ENCODE results near the gene PDIA6.
"Not testable (repeated sequence)": the region's sequence is repeated elsewhere in the genome, so short reads cannot be mapped to it uniquely, and the experiment has no call there.

Gene PDIA6

GRCh38 chr2:10810202-10811161, 2.1 kb downstream of the PDIA6 start:
- no peak for DNase-seq (ENCODE audit: low spot score)

GRCh38 chr2:10806543-10806942, 6.0 kb downstream of the PDIA6 start:
- no peak for DNase-seq (ENCODE audit: low spot score)

- DNase-seq (ENCODE audit: low spot score), result not testable (repeated sequence)
Observed at GRCh38 chr2:10805990-10806389, 6.6 kb downstream of the PDIA6 start.

DNA sequence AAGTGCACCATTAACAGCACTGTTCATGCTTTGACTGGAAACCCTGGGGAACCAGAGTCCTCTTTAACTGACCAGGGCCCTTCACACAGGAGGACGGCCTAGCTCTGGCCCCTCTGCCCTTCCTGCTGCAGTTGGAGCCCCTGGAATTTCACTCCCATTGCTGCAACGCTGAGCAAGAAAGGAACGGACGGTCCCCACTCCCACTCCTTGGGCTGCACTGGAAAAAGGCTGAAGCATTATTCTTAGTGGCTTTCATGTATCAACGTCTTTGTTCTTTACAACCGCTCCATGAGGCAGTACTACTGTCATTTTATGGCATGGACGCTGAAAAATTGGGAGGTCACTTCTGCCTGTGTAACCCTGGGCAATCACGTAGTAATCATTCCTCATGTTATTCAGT, 9.9 kb downstream of the PDIA6 start:
- no peak for DNase-seq (ENCODE audit: low spot score)

DNA sequence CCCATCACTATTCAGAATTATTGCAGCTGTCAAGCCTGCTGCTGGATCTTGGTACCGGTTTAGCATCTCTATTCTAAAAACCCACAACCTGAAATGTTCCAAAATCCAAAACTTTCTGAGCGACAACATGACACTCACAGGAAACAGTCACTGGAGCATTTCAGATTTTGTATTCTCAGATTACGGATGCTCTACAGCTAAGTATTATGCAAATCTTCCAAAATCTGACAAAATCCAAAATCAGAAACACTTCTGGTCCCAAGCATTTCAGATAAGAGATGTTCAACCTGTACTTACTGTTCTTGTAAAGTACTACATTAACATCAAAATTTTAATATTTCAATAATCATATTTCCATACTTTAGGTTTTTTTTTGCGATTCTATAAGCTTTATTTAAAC, 12.4 kb downstream of the PDIA6 start:
- no peak for DNase-seq (ENCODE audit: low spot score)

DNA sequence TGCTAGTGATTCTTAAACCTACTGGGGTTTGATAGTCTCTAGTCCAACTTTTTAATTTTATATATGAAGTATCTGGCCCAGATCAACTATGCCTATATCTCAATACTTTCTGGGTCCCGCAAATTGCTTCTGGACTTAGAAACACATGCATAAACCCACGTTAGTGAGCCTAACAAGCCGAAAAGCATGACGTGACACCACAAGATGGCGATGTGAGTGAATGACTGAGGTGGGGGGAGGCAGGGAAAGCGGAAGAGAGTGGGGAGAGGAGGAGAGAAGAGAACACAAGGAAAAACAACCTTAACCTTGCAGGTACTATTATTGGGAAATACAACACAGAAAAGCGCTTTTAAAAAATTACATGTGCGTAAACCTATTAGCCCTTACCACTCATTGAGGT, 13.8 kb downstream of the PDIA6 start:
- DNase-seq (ENCODE audit: low spot score), result no peak

GRCh38 chr2:10796703-10797102, 15.9 kb downstream of the PDIA6 start:
- no peak for DNase-seq (ENCODE audit: low spot score)

GRCh38 chr2:10795508-10796046, 17.0 kb downstream of the PDIA6 start:
- DNase-seq (ENCODE audit: low spot score), result no peak

- no peak for DNase-seq (ENCODE audit: low spot score)
Observed at GRCh38 chr2:10794876-10795275, 17.7 kb downstream of the PDIA6 start.

- no peak for DNase-seq (ENCODE audit: low spot score)
Observed at GRCh38 chr2:10793816-10794215, 18.8 kb downstream of the PDIA6 start.

GRCh38 chr2:10792660-10793400, 19.8 kb downstream of the PDIA6 start:
- DNase-seq (ENCODE audit: low spot score), result no peak

GRCh38 chr2:10792001-10792634, 20.5 kb downstream of the PDIA6 start:
- DNase-seq (ENCODE audit: low spot score), result no peak

GRCh38 chr2:10790228-10790973, 22.2 kb downstream of the PDIA6 start:
- DNase-seq (ENCODE audit: low spot score), result no peak

DNA sequence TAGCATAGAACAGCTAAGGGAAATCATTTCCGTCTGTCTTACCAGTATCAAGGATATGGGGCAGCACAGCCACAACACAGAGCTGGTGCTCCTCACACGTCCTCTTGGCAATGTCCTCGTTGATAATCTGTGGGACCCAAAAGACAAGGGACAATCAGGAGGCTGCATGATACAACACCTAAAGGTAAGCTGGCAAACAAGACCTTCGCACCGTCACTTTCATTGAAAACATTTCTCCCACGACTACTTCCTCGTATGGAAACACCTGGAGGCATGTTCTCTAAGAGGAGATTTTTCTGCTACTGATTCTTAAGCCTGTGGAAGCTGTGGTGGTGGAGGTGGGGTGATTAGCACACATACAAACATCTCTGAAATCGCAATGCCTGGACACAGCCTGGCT, 23.7 kb downstream of the PDIA6 start:
- DNase-seq (ENCODE audit: low spot score), result no peak

DNA sequence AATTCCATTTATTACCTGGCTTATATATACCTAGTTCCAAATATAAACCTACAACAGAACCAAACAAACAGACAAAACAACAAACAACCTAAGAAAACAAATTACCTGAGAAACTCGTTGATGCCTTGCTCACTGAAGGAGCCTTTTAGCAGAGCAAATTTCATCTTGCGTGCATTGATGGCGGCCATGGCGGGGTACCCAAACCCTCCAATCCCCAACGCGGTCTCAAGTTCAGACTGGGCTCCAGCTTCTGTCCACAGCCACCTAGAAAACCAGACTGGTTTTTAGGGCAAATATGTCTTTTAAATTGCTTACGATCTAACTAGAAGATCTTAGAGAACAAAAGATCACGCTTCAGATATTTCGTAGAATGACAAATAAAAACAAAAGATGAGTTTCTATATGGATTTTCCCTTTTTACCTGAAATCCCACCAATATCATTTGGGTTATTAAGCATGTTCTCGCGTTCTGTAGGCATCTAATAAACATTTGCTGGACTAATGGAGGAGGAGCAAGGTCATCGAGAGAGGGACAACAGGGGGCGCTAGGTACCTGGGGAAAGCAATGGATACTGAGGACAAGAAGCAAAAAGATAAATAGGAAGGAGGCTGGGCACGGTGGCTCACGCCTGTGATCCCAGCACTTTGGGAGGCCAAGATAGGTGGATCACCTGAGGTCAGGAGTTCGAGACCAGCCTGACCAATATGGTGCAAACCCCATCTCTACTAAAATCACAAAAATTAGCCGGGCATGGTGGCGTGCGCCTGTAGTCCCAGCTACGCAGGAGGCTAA, 25.2 kb downstream of the PDIA6 start:
- DNase-seq (ENCODE audit: low spot score), result no peak

DNA sequence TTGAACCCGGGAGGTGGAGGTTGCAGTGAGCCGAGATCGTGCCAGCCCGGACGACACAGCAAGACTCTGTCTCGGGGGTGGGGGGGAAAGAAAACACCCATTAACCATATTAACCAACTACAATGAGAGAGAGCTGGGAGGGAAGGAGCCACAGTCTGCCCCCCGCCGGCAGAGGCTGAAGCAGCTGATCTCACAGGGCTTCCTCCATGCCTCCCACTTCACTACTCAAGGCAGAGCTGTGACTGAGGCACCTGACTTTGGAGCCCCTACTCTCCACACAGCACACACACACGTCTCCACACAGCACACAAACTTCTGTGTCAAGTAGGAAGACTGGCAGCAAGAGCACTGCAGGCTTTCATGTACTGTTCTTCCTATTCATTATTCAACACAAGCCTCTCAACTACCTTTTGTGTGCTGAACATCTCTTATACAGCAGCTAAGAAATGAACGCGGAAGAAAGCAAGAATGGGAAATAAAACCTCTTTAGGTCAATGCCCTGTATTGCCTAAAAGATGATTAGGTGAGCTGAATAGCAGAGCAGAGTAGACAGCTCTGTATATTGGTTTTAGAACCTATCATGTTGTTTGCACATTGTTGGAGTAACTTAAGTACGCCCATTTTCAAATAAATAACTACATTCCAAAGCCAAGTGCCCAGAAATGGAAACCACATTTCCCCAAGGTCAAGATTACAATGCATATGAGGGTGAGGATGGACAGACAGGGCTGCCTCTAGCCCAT, 26.2 kb downstream of the PDIA6 start:
- no peak for DNase-seq (ENCODE audit: low spot score)

DNA sequence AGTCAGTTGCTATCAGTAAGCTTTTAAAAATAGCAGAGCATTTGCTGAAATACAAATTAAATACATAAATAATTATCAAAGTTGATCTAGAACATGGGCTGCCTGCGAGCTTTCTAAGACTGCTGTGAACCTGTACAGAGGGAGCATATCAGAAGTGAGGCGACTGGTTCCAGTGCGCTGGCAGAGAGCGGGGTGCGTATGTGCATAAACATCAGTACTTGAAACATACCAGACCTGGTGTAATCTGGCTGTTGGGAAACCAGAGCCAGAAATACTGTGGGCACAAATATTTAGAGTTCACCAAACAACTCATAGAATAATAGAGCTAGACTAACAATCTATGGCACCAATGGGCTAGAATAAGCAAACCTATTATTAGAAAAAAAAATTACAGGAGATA, 27.3 kb downstream of the PDIA6 start:
- no peak for DNase-seq (ENCODE audit: low spot score)

- no peak for DNase-seq (ENCODE audit: low spot score)
Observed at GRCh38 chr2:10784719-10785118, 27.9 kb downstream of the PDIA6 start.

DNA sequence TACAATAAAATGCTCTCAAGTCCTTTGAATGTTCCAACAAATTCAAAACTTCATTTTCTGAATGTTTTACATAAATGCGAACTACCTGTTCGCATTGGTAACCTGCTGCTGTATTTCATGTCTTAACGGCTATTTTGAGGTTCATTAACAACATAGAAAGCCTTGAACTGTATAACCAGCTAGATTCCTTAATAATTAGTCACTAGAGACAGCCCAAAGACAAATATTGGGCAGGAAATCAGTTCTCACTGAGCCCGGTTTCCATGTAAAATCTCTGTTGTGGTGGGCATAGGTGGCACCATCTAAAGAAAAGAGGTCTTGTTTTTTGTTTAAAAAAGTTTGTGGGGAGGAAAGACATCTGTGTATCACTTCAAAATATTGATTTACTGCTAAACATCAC, 29.2 kb downstream of the PDIA6 start:
- DNase-seq (ENCODE audit: low spot score), result no peak

- no peak for DNase-seq (ENCODE audit: low spot score)
Observed at GRCh38 chr2:10781746-10782145, 30.8 kb downstream of the PDIA6 start.
